ENCODE results near the gene SAMMSON. TPM values are rescaled to one million over a fixed set of nuclear protein-coding genes. Genes with fewer than 3 reads are reported as not detected.

The SAMMSON gene
- polyA plus RNA-seq, 3 donors, result not detected

DNA sequence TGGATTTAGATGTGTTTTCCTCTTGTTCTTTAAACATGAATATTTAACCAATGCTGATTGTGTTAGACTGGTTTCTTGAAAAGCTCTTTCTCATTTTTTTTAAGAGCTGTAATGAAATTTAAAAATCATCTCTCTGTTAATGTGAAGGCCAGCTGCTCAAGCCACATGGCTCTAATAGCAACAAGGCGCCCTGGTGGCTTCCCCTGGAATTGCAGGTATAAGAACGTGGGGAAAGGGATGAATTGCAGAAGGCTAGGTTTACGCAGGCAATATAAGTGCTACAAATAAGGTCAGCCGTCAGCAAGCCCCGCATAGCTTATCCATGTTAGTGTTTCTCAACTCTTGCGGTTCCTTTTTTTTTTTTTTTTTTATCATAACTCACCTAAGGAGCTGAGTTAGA, 108.5 kb downstream of the SAMMSON start:
- peak; percentile 75 for TF ChIP-seq CTCF (IDR thresholded peaks at IDR 0.05)
- no peak overlapping the region for H2AFZ ChIP-seq (ENCODE audit: insufficient read depth, low read depth, low read length, poor library complexity, severe bottlenecking)
- H3K36me3 ChIP-seq (replicated peaks in 1 of 2; ENCODE audit: control insufficient read depth in 1 of 2, insufficient read depth in 2 of 2, low read length in 2 of 2), result no peaks in the 10 kb centered on the region
- Mint-ChIP-seq H3K9me3 (no peaks in the 10 kb centered on the region), H3K4me3 (no peak overlapping the region), H3K27ac (no peak overlapping the region), H3K27me3 (ENCODE audit: low read depth in 3 of 3) (peaks cover 3 to 8% (median 4%) of the 10 kb centered on the region in 3 donors), H3K4me1 (peaks cover 10% of the 10 kb centered on the region), H3K36me3 (no peaks in the 10 kb centered on the region)
- no peaks in the 10 kb centered on the region for H4K20me1 ChIP-seq (ENCODE audit: insufficient read depth, low read length)
- no peaks in the 10 kb centered on the region for H3K27me3 ChIP-seq (ENCODE audit: control insufficient read depth in 2 of 2, insufficient read depth in 2 of 2, low read length in 2 of 2)
- DNase-seq, result peak in 2 of 3 donors; percentile 3 to 13
- intact Hi-C loops (cut with micrococcal nuclease), result no loop called here
- no peak overlapping the region for H3K27ac ChIP-seq (ENCODE audit: low read depth in 1 of 2, low read length in 2 of 2)
- WGBS (ENCODE audit: insufficient coverage), result 67% methylated on average over 1 of the region's 6 CpGs
- H3K79me2 ChIP-seq (ENCODE audit: insufficient read depth, low read length), result no peaks in the 10 kb centered on the region
- no peak overlapping the region for H3K4me2 ChIP-seq (replicated peaks; ENCODE audit: extremely low read depth, low read length, poor library complexity, severe bottlenecking)
- H3K9me3 ChIP-seq (replicated peaks in 1 of 2; ENCODE audit: control insufficient read depth in 1 of 2, insufficient read depth in 1 of 2, low read length in 2 of 2), result no peaks in the 10 kb centered on the region
- no peak overlapping the region for H3K4me3 ChIP-seq (replicated peaks in 1 of 3; ENCODE audit: low read depth in 2 of 3, low read length in 3 of 3)
- H3K4me1 ChIP-seq (ENCODE audit: control insufficient read depth in 1 of 2, insufficient read depth in 2 of 2, low read length in 2 of 2), result no peaks in the 10 kb centered on the region
- no peak overlapping the region for H3K9ac ChIP-seq (ENCODE audit: insufficient read depth, low read length, poor library complexity, severe bottlenecking)

- WGBS (ENCODE audit: insufficient coverage), result no CpG with 5 or more reads among the region's 3 CpGs
- Histone ChIP-seq H3K4me3 (replicated peaks in 1 of 3; ENCODE audit: low read depth in 2 of 3, low read length in 3 of 3) (no peak overlapping the region), H3K4me1 (ENCODE audit: control insufficient read depth in 1 of 2, insufficient read depth in 2 of 2, low read length in 2 of 2) (no peaks in the 10 kb centered on the region), H3K4me2 (replicated peaks; ENCODE audit: extremely low read depth, low read length, poor library complexity, severe bottlenecking) (no peak overlapping the region), H3K9ac (ENCODE audit: insufficient read depth, low read length, poor library complexity, severe bottlenecking) (no peak overlapping the region), H4K20me1 (ENCODE audit: insufficient read depth, low read length) (no peaks in the 10 kb centered on the region), H3K9me3 (replicated peaks in 1 of 2; ENCODE audit: control insufficient read depth in 1 of 2, insufficient read depth in 1 of 2, low read length in 2 of 2) (no peaks in the 10 kb centered on the region), H3K27ac (ENCODE audit: low read depth in 1 of 2, low read length in 2 of 2) (no peak overlapping the region), H3K36me3 (replicated peaks in 1 of 2; ENCODE audit: control insufficient read depth in 1 of 2, insufficient read depth in 2 of 2, low read length in 2 of 2) (no peaks in the 10 kb centered on the region), H2AFZ (ENCODE audit: insufficient read depth, low read depth, low read length, poor library complexity, severe bottlenecking) (no peak overlapping the region), H3K27me3 (ENCODE audit: control insufficient read depth in 2 of 2, insufficient read depth in 2 of 2, low read length in 2 of 2) (no peaks in the 10 kb centered on the region), H3K79me2 (ENCODE audit: insufficient read depth, low read length) (no peaks in the 10 kb centered on the region)
- Mint-ChIP-seq H3K4me1 (peaks cover 10% of the 10 kb centered on the region), H3K27ac (no peak overlapping the region), H3K36me3 (no peaks in the 10 kb centered on the region), H3K27me3 (ENCODE audit: low read depth in 3 of 3) (peaks cover 3 to 8% (median 4%) of the 10 kb centered on the region in 3 donors), H3K4me3 (no peak overlapping the region), H3K9me3 (no peaks in the 10 kb centered on the region)
- TF ChIP-seq CTCF (IDR thresholded peaks at IDR 0.05), result no peak
- intact Hi-C loops (cut with micrococcal nuclease), result no loop called here
- DNase-seq, result no peak
Measured at GRCh38 chr3:70108546-70108945, 109.0 kb downstream of the SAMMSON start.
